GM21576 (cell line): Measurements from ENCODE around the gene DPYSL5.

Experiments
- ATAC-seq: cut with Tn5 transposase; IDR thresholded peaks from one replicate; pipeline ENCODE4 v1.9.1; 2021; ENCODE audit warnings: mild to moderate bottlenecking, moderate library complexity; ENCODE audit not compliant: unreplicated experiment

DPYSL5 gene

GRCh38 chr2:26985807-26986206 lies 137.9 kb downstream of the DPYSL5 start:
- no peak for ATAC-seq

DNA sequence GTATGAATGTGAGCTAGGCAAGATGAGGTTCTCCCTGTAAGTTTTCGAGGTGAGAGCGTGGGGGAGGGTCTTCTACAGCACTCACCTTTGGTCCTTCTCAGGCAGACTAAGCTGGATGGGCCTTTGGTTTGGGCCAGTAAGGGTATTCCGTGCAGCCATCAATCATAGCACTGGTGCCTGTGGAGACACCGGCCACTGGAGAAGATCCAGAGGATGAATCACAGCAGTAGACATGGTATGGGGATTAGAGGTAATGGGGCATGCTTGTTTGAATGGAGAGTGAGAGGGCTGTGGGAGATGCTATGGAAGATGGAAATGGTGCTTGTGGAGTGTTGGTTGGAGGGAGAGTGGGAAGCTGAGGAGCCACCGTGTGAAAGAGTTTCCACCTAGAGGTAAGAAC lies 138.6 kb downstream of the DPYSL5 start:
- no peak for ATAC-seq

- ATAC-seq = no peak
These were observed 140.3 kb downstream of the DPYSL5 start for GRCh38 chr2:26988058-26988860.

GRCh38 chr2:26989156-26989555 lies 141.2 kb downstream of the DPYSL5 start:
- ATAC-seq = no peak

GRCh38 chr2:26991717-26992116 lies 143.8 kb downstream of the DPYSL5 start:
- no peak for ATAC-seq

DNA sequence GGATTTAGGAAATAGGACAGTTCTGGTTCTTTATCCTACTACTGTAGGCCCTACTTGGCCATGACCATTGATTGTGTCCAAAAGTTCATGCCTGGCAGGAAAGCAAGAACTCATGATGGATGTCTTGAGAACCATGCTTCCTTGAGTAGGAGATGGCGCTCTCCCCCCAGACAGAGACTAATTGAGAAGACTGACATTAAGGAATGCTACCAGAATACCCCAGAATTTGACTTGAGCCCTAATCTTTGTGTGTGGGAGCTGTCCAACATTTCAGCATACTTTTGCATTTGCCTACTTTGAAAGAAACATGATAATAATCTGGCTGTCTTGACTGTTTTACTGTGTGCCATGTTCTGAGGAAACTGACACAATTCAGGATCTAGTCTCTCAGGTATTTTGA lies 145.8 kb downstream of the DPYSL5 start:
- no peak for ATAC-seq

DNA sequence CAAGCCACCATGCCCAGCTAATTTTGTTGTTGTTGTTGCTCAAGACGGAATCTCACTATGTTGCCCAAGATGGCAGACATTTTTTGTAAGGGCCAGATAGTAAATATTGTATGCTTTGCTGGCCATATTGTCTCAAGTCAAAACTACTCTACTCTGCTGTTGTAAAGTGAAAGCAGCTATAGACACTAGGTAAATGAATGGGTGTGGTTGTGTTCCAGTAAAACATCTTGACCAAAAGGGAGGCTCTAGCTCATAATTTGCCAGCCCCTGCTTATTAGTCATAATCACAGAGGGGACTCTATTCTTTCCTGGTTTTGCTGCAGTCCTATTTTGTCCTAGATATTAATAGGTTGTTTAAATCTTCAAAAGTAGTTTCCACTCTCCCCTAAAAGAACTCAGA lies 147.1 kb downstream of the DPYSL5 start:
- ATAC-seq = no peak

- no peak for ATAC-seq
These were observed 149.5 kb downstream of the DPYSL5 start for GRCh38 chr2:26997394-26997793.

GRCh38 chr2:26998323-26998722 lies 150.4 kb downstream of the DPYSL5 start:
- ATAC-seq = no peak
